ENCODE data around the gene TALDO1.

DNA sequence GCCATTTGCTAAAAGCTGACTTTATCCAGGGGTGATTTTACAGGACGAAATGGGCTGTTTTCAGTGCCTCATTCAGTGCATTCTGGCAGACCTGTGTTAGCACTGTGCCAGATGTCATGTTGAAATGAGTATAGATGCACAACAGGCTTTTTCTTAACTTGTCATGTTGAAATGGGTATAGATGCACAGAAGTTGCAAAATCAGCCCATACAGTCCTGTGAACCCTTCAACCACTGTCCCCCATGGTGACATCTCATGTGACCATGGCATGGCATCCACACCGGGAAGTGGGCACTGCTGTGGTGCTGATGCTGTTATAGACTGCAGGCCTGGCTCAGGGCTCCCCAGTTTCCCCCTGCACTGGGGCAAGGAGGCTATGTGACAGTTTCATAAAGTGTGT lies 2.5 kb downstream of the TALDO1 start:
- TF ChIP-seq, protein P1, sequence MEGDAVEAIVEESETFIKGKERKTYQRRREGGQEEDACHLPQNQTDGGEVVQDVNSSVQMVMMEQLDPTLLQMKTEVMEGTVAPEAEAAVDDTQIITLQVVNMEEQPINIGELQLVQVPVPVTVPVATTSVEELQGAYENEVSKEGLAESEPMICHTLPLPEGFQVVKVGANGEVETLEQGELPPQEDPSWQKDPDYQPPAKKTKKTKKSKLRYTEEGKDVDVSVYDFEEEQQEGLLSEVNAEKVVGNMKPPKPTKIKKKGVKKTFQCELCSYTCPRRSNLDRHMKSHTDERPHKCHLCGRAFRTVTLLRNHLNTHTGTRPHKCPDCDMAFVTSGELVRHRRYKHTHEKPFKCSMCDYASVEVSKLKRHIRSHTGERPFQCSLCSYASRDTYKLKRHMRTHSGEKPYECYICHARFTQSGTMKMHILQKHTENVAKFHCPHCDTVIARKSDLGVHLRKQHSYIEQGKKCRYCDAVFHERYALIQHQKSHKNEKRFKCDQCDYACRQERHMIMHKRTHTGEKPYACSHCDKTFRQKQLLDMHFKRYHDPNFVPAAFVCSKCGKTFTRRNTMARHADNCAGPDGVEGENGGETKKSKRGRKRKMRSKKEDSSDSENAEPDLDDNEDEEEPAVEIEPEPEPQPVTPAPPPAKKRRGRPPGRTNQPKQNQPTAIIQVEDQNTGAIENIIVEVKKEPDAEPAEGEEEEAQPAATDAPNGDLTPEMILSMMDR (IDR thresholded peaks at IDR 0.05) = no peak
- TF ChIP-seq POLR2A (IDR thresholded peaks at IDR 0.05) (no peak), POLR2AphosphoS5 (IDR thresholded peaks at IDR 0.05) (peak in 1 of 2 donors; percentile 41), EP300 (IDR thresholded peaks at IDR 0.05) (peak in 1 of 4 donors; percentile 9)
